OCI-LY7 (cell line): Measurements from ENCODE around the gene TNS1. TPM values are rescaled to one million over a fixed set of nuclear protein-coding genes. Genes with fewer than 3 reads are reported as not detected.

Experiments
- BruUV-seq: library from RNA; stranded (reverse); fragments of 400-500 nt; replicated peaks from 2 replicates; lab custom pipeline; 2021; lab: Mats Ljungman, UMichigan
- CTCF ChIA-PET: fragments of 300-600 bp; sonication (Branson Sonifier 250); formaldehyde crosslinking; loops from one replicate; lab custom pipeline; 2022; ENCODE audit warnings: antibody characterized with exemption; ENCODE audit not compliant: unreplicated experiment; lab: Charles Lee
- POLR2A ChIA-PET: fragments of 300-600 bp; sonication (Branson Sonifier 250); formaldehyde crosslinking; loops from one replicate; lab custom pipeline; 2022; ENCODE audit warnings: antibody characterized with exemption; lab: Charles Lee
- DNase-seq: peaks from one replicate; pipeline ENCODE4 v3.0.0-alpha.2; 2015; ENCODE audit warnings: low spot score
- H2AFZ ChIP-seq: fragments of 200-600 bp; sonication (generic), shearing (Covaris generic); 2 replicates; pipeline ENCODE4 v1.6.1; 2014; ENCODE audit warnings: mild to moderate bottlenecking, antibody characterized with exemption, low read length, moderate library complexity
- H3K27ac ChIP-seq: fragments of 200-600 bp; sonication (generic); 2 replicates; pipeline ENCODE4 v1.5.1; 2014; ENCODE audit warnings: mixed run types, low read depth, mild to moderate bottlenecking, moderate library complexity, low read length, inconsistent platforms; ENCODE audit not compliant: poor library complexity, severe bottlenecking
- H3K36me3 ChIP-seq: fragments of 200-600 bp; sonication (generic); 2 replicates; pipeline ENCODE4 v1.6.1; 2014; ENCODE audit warnings: mild to moderate bottlenecking, antibody characterized with exemption, low read length, moderate library complexity, mixed read lengths; ENCODE audit not compliant: insufficient read depth
- H3K4me1 ChIP-seq: fragments of 200-600 bp; sonication (generic); 2 replicates; pipeline ENCODE4 v1.5.1; 2014; ENCODE audit warnings: mild to moderate bottlenecking, low read length; ENCODE audit not compliant: insufficient read depth, poor library complexity, severe bottlenecking
- H3K4me2 ChIP-seq: fragments of 200-600 bp; sonication (generic); 2 replicates; pipeline ENCODE4 v1.6.1; 2014; ENCODE audit warnings: mild to moderate bottlenecking, low read length
- H3K4me3 ChIP-seq: fragments of 200-600 bp; sonication (generic); 2 replicates; pipeline ENCODE4 v1.5.1; 2014; ENCODE audit warnings: mild to moderate bottlenecking, low read depth, low read length; ENCODE audit not compliant: poor library complexity, severe bottlenecking
- H3K79me2 ChIP-seq: fragments of 200-600 bp; sonication (generic); 2 replicates; pipeline ENCODE4 v1.6.1; 2016; ENCODE audit warnings: low read depth, mild to moderate bottlenecking, low read length, moderate library complexity, mixed read lengths; ENCODE audit not compliant: insufficient read depth
- H3K9me2 ChIP-seq: fragments of 200-600 bp; sonication (generic); 2 replicates; pipeline ENCODE4 v1.6.1; 2016; ENCODE audit warnings: mild to moderate bottlenecking, low read length, mixed read lengths; ENCODE audit not compliant: insufficient read depth
- H3K9me3 ChIP-seq: fragments of 200-600 bp; sonication (generic); 2 replicates; pipeline ENCODE4 v1.6.1; 2014; ENCODE audit warnings: mild to moderate bottlenecking, mixed run types, low read length, mixed read lengths
- H4K20me1 ChIP-seq: fragments of 200-600 bp; sonication (generic); 2 replicates; pipeline ENCODE4 v1.6.1; 2014; ENCODE audit warnings: mild to moderate bottlenecking, antibody characterized with exemption, low read length, moderate library complexity, mixed read lengths; ENCODE audit not compliant: insufficient read depth
- CTCF ChIP-seq: fragments of 200-600 bp; sonication (generic); conservative IDR thresholded peaks from 2 replicates; pipeline ENCODE4 v1.5.1; 2014; ENCODE audit warnings: mild to moderate bottlenecking, antibody characterized with exemption, low read length, moderate library complexity, mixed read lengths
- EZH2phosphoT487 ChIP-seq: fragments of 200-600 bp; sonication (generic); IDR thresholded peaks from 2 replicates; pipeline ENCODE4 v1.6.1; 2018; ENCODE audit warnings: low read depth, borderline replicate concordance, mild to moderate bottlenecking, mixed run types, antibody characterized with exemption, low read length, moderate library complexity, mixed read lengths
- intact Hi-C: fragments of 100-400 bp; cut with micrococcal nuclease; formaldehyde crosslinking; loops from one replicate; pipeline ENCODE4 v1.10.0; 2022; ENCODE audit not compliant: unreplicated experiment
- total RNA-seq, 2 experiments: library from RNA; depleted of rRNA in 1 of 2; stranded (reverse); fragments of >200 nt in 1 of 2; shearing (Covaris generic) in 1 of 2; gene quantifications; 2 replicates each; pipeline ENCODE4 v1.2.3, GENCODE V29; 2014 to 2022

The TNS1 gene
- total RNA-seq, 2 experiments from 2014 or later, result not detected

GRCh38 chr2:217868911-217869334 is 133.9 kb downstream of the TNS1 start:
- no peaks in the 10 kb centered on the region for H3K9me2 ChIP-seq
- H3K4me2 ChIP-seq, result no peak overlapping the region
- no peak for DNase-seq
- no TSS peak for BruUV-seq
- no peak for TF ChIP-seq EZH2phosphoT487
- no peak for TF ChIP-seq CTCF
- H3K27ac ChIP-seq, result no peak overlapping the region
- no peaks in the 10 kb centered on the region for H4K20me1 ChIP-seq
- CTCF ChIA-PET, result no interaction called here
- intact Hi-C loops, result no loop called here
- no peaks in the 10 kb centered on the region for H3K36me3 ChIP-seq
- peaks cover 8% of the 10 kb centered on the region for H3K4me1 ChIP-seq
- H3K79me2 ChIP-seq, result no peaks in the 10 kb centered on the region
- no peak overlapping the region for H2AFZ ChIP-seq
- no peaks in the 10 kb centered on the region for H3K9me3 ChIP-seq
- H3K4me3 ChIP-seq, result no peak overlapping the region
- POLR2A ChIA-PET, result no interaction called here

- no peak for DNase-seq
- BruUV-seq, result no TSS peak
Measured at GRCh38 chr2:217868265-217868892, 134.4 kb downstream of the TNS1 start.

More at GRCh38 chr2:217868265-217868892, 134.4 kb downstream of the TNS1 start:
- Histone ChIP-seq H3K36me3 (no peaks in the 10 kb centered on the region), H3K27ac (no peak overlapping the region), H3K4me3 (no peak overlapping the region), H2AFZ (no peak overlapping the region), H3K9me3 (no peaks in the 10 kb centered on the region), H3K4me1 (peaks cover 8% of the 10 kb centered on the region), H3K9me2 (no peaks in the 10 kb centered on the region), H3K79me2 (no peaks in the 10 kb centered on the region), H4K20me1 (no peaks in the 10 kb centered on the region), H3K4me2 (no peak overlapping the region)
- ChIA-PET CTCF (no interaction called here), POLR2A (no interaction called here)
- TF ChIP-seq EZH2phosphoT487, result no peak
- no peak for TF ChIP-seq CTCF
- intact Hi-C loops, result no loop called here
